ENCODE results near the gene DPF1.

The DPF1 gene

DNA sequence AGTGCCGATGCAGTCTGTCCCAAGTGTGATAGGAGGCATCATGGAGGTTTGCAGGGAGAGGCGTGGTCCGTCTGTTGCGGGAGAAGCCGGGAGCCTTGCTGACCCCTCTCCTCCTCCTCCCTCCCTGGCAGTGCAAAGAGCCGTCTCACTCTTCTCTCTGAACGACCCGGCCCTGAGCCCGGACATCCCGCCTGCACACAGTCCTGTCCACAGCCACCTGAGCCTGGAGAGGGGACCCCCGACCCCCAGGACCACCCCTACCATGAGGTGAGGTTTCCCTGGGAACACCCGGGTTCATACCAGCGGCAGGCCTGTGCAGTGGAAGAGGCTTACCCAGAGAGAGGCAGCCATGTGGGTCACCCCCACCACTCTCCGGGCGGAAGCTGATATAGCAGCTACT, 22.3 kb downstream of the DPF1 start:
- no peak for DNase-seq

DNA sequence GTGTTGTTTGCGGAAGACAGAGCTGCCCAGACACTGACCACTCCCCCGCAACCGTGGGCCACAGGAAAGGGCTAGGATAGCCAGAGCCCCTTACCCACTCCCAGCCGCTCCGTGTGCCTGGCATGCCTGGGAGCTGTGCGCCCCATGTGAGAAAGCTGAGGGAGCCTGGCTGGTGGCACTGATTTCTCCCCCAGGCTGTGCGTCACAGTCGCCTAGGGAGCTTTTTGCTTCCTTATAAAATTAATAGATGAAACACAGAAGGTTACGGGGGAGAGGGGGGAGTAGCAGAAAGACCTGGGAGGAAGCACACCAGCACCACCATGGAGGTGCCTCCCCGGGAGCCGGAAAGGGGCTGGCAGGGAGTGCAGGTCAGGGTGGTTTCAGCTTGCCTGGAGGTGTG, 24.7 kb downstream of the DPF1 start:
- DNase-seq: peak in 1 of 58 donors; percentile 34

DNA sequence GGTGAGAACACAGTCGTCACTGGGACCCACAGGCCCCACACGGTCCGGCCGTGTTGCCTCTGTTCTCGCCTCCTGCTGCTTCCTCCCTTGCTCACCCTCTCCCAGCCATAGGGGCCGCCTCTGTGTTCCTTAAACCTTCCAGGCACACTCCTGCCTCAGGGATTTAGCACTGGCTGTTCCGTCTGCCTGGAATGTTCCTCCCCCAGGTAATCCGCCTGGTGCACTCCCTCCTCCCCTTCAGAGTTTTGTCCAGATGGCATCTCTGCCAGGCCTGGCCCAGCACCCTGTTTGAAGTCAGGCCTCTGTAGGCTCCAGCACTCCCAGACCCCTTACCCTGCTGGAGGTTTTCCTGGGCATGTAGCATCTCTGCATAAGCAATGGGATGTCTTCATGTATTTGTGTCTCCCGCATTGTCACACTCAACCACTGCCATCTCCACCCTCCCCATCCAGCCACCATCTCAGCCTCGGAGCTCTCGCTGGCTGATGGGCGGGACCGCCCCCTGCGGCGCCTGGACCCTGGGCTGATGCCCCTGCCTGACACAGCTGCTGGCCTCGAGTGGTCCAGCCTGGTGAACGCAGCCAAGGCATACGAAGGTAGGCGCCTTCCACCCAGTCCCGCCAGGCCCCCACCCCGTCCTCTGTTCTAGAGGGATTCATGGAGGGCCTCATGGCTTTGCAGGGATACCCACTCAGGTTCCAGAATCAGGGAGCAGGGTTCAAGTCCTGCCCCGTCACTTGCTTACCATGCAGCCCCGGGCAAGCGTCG, 25.9 kb downstream of the DPF1 start:
- DNase-seq: no peak

DNA sequence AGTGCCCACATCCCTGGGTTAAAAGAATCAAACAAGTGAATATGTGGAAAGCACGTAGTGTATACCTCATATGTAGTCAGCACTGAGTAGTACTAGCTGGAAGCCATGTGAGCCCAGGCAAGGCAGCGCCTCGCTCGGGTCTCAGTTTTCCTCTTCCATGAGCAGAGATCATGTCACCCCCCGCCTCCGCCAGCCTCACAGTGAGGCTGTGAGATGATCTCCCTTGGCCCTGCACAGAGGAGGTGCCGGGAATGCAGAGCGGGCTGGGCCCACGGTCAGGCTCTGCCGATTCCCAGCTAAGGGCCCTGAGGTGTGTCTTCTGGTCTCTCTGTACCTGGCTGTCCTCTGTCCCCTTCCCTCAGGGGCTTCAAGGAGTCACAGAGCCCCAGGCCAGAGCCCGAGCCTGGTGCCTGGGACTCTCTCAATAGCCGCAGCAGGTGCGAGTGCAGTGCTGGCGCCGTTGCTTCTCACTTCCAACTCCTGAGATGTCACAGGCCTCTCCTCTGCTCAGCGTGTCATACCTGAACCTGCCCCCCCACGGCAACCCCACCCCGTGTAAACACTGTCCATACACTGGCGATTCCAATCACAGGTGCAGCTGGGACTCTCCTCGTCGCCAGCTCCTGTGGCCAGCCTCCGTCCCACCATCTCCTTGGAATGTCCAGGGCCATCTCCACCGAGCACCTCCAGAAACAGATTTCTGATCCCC, 26.9 kb downstream of the DPF1 start:
- no peak for DNase-seq

DNA sequence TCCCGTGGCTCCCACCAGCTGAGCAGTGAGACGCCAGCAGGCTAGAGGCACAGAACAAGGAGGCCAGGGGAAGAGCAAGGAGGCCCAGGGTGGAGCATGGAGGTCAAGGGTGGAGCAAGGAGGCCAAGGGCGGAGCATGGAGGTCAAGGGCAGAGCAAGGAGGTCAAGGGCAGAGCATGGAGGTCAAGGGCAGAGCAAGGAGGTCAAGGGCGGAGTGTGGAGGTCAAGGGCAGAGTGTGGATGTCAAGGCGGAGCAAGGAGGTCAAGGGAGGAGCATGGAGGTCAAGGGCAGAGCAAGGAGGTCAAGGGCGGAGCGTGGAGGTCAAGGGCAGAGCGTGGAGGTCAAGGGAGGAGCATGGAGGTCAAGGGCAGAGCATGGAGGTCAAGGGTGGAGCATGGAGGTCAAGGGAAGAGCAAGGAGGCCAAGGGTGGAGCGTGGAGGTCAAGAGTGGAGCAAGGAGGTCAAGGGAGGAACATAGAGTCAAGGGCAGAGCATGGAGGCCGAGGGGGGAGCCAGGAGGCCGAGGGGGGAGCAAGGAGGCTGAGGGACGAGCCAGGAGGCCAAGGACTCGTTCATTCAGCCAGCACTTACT, 27.7 kb downstream of the DPF1 start:
- DNase-seq: no peak

DNA sequence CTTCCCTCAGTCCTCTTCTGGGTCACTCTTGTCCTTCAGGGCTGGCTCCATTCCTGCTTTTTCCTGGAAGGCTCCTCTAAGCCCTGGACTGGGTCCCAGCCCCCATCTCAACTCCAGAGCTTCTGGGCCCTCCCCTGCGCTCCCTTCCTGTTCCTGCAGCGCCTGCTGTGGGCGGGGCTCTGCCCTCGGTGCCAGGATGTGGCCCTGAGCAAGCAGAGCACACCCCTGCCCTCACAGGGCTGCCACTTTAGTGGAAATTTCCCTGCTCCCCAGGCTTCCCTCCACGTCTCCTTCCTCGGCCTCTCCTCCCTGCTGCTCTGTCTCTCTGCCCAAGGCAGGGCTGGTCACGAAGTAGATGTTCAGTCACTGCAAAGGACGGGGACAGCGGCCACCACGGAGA, 28.8 kb downstream of the DPF1 start:
- no peak for DNase-seq

DNA sequence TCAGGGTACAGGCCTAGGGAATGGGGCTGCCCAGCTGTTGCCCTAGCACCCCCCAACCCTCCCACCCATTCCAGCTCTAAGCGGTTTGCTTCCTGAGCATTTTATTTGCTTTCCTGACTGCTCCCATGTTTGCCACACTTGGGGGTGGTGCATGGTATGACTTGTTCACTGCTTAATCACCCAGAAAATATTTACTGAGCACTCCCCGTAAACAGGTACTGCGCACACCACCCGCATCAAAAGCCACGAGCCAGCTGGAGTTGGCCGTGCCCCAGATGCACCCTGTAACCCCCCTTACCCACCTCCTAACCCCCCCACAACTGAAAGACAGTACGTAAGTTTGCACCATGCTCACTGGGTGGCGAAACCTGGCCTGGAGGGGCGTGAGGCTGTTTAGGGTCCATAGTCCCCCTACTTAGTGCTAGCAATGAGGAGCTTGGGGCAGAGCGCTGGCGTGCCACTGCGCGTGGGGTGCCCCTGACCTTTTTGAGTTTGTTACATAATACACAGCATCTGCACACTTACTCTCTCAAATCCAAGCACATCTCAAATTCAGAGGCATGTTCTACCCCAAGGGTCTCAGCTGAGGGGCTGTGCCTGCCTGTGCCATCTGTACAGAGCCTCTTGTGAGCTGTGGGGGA, 29.8 kb downstream of the DPF1 start:
- no peak for DNase-seq

DNA sequence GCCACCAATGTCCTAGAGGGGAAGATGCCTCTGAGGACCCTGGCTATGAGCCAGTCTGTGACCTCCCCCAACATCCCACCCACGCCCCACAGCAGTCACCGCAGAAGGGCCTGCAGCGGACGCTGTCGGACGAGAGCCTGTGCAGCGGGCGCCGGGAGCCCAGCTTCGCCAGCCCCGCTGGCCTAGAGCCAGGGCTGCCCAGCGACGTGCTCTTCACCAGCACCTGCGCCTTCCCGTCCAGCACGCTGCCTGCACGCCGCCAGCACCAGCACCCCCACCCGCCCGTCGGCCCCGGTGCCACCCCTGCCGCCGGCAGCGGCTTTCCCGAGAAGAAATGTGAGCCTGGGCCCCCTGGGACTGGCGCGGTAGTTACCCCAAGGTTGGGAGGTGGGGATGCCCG, 30.6 kb downstream of the DPF1 start:
- no peak for DNase-seq

DNA sequence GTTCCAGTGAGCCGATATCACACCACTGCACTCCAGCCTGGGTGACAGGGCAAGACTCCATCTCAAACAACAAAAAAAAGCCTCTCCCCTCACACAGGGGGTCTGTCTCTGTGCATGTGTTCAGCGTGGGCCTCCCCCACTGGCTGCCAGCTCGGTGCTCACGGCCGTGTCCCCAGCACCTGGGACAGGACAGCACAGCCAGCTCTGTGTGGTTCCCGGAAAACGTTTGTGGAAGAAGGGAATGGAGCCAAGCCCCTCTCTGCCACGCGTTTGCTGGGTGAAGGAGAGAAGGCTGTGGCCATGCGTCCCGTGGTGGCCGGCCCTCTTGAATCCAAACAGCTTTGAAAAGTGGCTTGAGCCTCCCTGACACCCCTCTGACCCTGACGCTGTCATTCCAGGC, 32.3 kb downstream of the DPF1 start:
- DNase-seq: no peak

DNA sequence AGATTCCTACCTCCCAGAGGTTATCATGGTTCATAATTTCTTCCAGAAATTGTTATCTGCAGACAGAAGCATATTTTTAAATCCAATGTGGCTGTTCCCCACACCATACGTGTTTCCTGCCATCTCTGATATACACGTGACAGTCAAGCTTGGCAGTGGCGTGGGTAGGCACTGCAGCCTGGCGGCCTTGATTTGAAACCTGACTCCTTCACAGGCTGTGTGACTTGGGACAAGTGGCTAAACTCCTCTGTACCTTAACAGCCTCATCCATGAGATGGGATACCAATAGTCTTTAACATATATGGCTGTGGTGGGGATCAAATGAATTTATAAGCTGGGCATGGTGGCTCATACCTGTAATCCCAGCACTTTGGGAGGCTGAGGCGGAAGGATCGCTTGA, 33.2 kb downstream of the DPF1 start:
- no peak for DNase-seq

DNA sequence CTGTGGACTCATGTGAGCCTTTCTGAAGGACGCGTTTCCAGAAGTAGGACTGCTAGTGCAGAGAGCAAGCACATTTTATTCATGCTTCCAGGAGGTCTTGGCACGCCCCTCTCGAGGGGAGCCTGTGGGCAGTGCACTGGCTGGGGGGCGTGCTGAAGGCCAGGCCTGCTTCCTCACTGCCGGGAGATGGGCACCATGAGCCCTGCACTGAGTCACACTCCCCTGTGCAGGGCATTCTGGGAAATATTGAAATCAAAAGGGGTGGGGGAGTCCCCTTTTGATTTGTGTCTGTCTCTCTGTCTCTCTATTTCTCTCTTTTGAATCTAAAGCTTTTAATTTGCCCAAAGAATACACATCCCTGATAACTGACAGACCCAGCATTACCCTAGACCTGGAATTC, 34.0 kb downstream of the DPF1 start:
- DNase-seq: no peak

DNA sequence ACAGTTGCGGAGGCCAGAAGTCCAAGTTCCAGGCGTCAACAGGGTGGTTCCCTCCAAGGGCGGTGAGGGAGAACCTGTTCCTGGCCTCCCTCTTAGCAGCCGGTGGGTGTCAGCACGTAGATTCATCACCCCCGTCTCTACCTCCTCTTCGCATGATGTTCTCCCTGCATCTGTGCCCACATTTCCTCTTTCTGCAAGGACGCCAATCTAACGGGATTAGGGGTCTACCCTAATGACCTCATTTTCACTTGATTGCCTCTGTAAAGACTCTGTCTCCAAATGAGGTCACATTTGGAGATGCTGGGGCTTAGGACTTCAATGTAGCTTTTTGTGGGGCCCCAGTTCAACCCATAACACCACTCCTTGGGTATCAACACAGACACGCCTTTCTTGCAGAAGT, 38.5 kb downstream of the DPF1 start:
- DNase-seq: no peak

DNA sequence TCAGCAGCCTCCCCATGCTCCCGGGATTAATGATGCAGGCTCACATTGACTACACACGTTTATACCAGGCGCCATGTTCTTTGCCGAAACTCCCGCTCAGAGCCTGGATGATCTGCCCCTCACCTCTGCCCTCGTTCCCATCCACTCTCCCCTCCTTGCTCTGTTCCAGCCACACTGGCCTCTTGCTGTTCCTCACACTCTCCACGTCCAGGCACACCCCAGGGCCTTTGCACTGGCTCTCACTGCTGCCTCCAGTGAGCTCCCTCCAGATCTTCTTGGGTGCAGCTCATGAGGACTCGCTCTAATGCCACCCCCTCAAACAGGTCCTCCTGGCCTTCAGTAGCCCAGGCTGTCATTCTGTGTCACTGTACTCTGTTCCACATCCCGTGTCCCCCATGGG, 39.2 kb downstream of the DPF1 start:
- no peak for DNase-seq

DNA sequence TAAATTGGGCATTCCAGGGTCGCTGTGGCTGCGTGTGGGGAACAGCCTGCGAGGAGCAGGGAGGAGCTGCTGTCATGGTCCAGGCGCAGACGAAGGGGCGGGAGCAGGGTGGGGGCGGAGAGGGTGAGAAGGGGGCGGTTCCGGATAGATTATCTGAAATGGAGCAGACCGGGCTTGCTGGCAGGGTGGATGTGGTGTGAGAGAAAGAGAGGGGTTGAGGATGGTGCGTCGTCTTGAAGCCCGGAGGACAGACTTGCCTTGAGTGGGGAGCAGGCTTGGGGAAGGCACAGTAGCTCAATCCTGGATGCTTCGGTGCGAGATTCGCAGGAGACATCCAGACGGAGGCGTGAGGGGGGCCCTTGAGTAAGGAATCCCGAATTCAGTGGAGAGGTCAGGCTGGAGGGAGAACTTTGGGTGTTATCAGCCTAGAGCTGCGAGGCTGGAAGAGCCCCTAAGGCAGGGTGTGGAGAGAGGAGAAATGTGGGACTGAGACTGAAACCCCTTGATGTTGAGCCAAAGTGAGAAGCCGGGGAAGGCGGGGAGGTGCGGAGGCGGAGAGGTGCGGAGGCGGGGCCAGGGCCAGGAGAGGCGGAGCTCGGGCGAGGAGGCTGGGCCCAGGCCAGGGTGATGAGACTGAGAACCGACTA, 40.6 kb downstream of the DPF1 start:
- peak in 8 of 58 donors; percentile 7 to 45 (median 30) for DNase-seq

DNA sequence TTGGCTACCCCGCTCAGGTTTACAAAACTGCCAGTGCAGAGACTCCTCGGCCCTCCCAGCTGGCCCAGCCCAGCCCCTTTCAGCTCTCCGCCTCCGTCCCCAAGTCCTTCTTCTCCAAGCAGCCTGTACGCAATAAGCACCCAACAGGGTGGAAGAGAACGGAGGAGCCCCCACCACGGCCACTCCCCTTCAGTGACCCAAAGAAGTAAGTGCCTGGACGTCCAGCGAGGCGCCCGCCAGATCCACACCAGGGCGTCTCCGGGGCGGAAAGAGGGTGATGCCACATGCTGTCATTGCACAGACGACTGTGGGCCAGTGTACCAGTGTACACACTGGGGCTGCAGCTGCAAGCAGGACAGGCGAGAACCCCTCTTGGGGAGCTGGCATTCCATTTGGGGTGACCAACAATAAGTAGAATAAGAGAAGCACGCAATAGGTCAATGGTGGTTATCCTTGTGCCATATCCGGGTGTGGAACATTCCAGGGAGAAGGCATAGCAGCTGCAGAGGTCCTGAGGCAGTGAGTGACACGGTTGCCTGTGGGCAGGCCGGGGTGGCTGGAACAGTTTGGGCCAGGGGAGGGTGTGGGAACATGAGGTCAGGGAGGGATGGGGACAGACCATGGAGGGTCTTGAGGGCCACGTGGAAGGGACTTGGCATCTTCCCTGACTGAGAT, 41.3 kb downstream of the DPF1 start:
- DNase-seq: no peak

DNA sequence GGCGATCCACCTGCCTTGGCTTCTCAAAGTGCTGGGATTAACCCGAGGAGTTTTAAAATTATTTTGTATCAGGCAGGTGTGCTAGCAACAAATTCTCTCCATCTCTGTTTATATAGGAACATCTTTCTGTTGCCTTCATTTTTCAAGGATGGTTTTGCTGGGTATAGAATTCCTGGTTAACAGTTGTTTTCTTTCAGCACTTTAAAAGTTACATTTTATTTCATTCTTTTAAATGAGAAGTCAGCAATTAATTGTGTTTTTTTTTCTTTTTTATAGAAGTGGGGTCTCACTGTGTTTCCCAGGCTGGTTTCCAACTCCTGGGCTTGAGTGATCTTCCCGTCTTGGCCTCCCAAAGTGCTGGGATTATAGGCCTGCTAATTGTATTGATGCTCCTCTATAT, 44.0 kb downstream of the DPF1 start:
- DNase-seq: no peak

DNA sequence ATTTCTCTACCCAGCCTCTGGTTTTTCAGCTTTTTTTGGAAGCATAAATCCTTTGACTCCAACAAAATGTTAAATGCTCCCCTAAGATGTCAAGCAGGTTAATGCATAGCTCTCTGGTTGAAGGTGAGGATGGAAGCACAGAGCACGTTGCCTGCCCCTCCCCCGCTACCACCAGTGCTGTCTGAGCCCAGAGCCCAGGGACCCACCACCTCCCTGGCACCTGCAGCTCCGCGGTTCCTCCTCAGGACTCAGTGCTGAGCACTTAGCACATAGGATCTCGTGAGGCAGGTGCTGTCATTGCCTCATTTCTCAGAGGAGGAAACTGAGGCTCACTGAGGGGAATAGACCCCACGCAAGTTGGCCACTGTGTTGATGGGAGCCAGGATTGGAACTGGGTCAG, 48.6 kb downstream of the DPF1 start:
- no peak for DNase-seq

DNA sequence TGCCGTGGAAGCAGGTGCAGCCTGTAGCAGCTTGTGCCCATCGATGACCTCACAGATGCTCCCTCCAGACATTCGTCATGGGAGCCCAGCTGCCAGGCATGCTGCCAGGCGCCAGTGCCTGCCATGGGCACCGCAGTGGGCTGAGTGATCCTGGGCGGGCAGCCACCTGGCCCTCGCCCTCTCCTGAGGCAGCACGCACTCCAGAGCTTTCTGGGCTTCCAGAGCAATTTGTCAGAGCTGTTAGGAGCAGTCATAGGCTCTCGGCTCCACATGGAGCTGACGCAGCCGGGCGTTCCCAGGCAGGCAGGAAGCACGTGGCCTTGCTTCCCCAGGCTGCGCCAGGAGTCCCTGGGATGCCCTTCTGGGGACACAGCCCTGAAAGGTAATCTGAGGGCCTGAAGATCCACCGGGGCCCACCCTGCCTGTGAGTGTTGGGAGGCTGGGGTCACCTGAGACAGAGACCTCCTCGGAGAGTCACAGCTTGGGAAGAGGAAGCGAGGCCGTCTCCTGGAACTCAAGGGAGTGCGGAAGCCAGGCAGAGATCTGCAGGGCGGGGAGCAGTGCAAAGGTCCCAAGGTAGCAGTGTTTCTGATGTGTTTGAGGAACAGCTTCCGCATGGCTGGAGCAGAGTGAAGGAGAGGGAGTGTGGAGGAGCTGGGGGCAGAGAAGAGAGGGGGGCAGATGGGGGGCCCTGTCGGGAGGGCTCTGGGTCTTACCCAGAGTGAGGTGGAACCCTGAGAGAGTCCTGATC, 50.6 kb downstream of the DPF1 start:
- DNase-seq: peak; percentile 15 to 97 (median 85)

DNA sequence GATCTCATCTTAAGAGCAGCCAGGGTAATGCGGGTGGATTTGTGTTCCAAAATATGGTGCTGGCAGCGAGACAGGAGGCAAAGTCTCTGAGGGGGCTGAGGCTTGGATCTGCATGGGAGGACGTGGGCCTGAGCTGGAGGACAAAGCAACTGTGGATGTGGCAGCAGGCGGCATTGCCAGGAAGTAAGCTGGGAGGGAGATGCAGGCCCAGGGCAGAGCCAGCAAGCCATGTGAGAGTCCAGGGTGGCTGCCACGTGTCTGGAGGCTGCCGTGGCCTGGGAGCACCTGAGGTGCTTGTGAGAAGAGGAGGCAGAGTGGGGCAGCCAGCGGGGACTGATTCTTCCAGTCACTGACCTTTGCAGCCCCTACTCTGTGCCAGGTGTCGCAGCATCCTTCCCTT, 52.0 kb downstream of the DPF1 start:
- DNase-seq: peak in 44 of 58 donors; percentile 14 to 78 (median 38)

DNA sequence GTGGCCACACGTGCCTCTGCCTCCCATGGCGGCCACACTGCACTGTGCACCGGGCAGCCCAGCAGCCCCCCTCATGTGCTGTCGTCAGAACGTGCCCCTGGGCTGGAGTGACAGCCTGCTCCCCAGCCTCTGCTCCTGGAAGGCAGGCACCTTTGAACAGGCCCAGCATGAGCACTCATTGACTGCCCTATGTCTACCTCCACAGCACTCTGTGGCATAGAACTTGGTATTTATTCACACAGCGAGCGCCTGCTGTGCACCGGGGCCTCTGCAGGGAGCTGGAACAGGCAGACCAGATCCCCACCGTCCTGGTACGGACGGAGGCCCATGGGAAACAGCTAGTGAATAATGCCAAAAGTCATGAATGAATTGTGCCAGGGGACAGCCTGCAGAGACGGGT, 53.7 kb downstream of the DPF1 start:
- no peak for DNase-seq

Data from anterior cingulate cortex (tissue), 58 donors.